HG03342 (cell line): ENCODE results near the gene PPP2R2C.

Experiments used
- ATAC-seq: cut with Tn5 transposase; IDR thresholded peaks from one replicate; pipeline ENCODE4 v1.9.1; 2021; ENCODE audit warnings: mild to moderate bottlenecking, moderate library complexity; ENCODE audit not compliant: unreplicated experiment

PPP2R2C gene

GRCh38 chr4:6277139-6277802, 195.1 kb downstream of the PPP2R2C start:
- ATAC-seq = no peak

GRCh38 chr4:6275898-6276806, 196.3 kb downstream of the PPP2R2C start:
- no peak for ATAC-seq

- no peak for ATAC-seq
These were observed 197.1 kb downstream of the PPP2R2C start for GRCh38 chr4:6275351-6275750.

GRCh38 chr4:6273661-6273990, 198.8 kb downstream of the PPP2R2C start:
- no peak for ATAC-seq

- no peak for ATAC-seq
These were observed 199.4 kb downstream of the PPP2R2C start for GRCh38 chr4:6272863-6273660.

- ATAC-seq = no peak
These were observed 200.5 kb downstream of the PPP2R2C start for GRCh38 chr4:6271701-6272465.

GRCh38 chr4:6271206-6271605, 201.2 kb downstream of the PPP2R2C start:
- no peak for ATAC-seq

- no peak for ATAC-seq
These were observed 201.7 kb downstream of the PPP2R2C start for GRCh38 chr4:6270636-6271121.
